GM19193 (cell line): Measurements from ENCODE around the gene OR6J1.
A peak's percentile ranks its signal among the peaks of the same experiment; 100 is the strongest.

Source experiments
- POLR2A ChIP-seq: IDR thresholded peaks from 4 replicates; pipeline ENCODE4 v1.6.1; 2011; ENCODE audit not compliant: insufficient read depth, insufficient read length; ENCODE audit errors: extremely low read depth

The OR6J1 gene

DNA sequence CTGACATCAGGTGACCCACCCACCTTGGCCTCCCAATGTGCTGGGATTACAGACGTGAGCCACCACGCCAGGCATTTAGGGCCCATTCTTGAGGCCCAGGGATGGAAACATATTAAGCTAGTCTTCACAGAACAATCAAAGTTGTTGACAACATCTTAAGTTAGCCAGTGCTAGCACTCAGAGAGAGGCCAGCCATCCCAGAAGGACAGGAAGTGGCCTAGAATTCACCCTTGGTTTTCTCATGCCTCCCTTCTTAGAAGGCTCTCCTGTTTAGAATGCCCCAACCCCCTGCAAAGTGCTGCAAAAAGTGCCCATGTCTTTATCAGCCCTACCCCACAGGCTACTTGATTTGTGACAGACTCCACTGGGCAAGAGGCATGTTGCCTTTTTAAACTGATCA is 12.1 kb upstream of the OR6J1 start:
- no peak for TF ChIP-seq POLR2A

DNA sequence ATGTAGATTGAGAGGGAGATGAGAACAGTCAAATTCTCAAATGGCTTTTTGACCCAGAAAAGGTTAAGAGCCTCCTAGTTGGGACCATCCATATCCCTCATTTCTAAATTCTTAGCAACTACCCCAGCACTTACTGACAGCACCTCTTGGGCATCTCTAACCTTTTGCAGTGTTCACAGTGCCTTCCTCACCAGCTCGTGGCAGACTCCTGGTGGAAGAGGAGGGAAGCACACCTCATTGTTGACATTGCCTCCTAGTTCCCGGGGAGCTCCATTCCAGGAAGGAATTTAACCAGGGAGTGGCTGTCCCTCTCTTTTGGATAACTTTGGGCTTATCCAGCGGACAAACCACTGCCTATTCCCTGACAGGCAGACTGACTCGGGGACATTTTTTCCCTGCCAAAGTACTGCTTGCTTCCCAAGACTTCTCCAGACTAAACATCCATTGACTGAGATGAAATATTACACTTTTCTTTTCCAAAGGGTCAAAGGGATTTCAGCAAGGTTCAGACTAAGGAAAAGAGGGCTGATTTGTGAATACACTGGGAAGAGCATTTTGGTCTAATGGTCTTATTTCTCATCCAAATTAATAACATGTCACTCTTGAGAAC is 9.0 kb upstream of the OR6J1 start:
- TF ChIP-seq POLR2A, result no peak

DNA sequence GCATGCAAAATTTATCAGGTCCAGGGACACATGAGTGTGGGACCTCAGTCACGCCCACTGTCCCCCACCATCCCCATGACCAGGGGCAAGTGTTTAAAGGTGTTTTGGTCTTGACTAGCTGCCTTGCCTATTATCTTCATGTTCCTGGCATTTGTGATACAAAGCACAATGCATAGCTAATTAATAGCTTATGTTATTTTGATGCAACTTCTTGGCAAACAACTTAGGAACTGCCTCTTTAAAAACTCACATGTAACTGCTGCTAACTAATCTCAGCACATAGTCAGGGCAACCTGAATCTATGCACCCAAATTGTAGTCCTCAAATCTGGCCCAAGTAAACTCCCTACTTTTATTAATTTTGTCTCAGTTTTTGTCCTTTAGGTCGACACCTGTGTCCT is 7.4 kb upstream of the OR6J1 start:
- TF ChIP-seq POLR2A, result no peak

DNA sequence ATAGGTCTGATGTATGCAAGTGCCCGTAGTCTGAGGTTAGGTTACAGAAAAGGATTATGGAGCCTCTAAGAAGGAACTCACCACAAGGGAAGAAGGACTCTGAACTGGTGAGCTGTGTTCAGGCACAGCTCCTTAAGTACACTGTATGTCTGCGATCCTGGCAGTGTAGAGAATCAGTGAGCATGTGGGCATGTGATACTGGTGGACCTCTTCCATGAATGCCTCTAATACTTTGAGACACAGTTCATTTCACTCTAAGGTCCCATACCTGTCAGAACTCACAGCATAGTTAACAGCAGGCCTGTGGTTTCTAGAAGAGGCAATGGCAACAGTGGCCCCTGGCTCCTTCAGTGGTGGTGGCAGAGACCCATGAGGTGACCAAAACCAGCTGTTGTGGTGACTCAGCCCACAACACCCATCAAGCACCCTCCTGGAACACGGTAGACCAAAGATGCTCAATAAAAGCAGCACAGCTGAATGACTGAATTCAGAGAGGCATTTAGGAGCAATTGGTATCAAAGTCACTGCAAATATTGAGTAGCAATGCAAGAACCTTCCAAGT is 6.9 kb upstream of the OR6J1 start:
- peak; percentile 76 for TF ChIP-seq POLR2A

DNA sequence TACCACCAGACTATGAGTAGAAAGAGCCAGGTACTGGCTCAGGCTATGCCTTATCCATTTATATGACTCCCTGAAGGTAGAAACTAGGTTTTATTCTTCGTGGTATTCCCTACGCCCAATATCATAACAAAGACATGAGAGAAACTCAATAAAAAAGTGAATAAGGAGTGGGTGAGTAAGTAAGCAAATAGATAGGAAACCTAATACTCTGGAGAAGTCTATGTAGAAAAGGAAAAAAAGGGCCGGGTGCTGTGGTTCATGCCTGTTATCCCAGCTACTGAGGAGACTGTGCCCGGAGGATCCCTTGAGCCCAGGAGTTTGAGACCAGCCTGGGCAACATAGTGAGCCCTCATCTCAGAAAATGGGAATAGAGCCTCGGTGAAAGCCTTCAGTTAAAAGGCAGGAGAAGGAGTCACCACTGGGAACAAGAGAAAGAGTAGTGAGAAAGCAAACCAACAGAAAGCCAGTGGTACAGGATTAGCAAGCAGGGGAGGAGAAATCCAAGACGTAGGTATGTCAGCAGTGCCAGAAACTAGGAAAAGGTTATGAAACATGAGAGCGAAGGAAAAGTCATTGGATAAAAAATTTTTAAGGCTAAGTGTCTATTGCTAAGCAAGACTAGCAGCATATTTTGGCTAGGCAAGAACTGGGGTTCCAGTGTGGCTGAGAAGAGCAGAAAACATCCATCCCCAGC is 6.0 kb upstream of the OR6J1 start:
- TF ChIP-seq POLR2A, result no peak

DNA sequence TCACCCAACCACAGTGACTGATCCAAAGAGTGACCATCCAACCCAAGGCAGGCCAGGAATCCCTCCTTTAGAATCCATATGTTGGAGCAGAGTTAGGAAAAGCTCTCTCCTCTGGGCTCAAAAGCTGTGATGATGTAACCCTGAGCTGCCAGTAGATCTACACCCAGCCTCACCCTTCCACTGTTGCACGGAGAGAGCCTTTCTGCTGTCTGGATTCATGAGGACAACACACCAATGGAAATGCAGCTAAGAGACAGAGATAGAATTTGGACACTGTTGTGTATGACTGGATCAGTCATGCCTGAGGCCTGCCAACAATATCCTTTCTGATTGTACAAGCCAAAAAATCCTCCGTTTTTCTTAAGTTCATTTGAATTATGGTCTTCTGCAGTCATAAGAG is 4.4 kb upstream of the OR6J1 start:
- no peak for TF ChIP-seq POLR2A

DNA sequence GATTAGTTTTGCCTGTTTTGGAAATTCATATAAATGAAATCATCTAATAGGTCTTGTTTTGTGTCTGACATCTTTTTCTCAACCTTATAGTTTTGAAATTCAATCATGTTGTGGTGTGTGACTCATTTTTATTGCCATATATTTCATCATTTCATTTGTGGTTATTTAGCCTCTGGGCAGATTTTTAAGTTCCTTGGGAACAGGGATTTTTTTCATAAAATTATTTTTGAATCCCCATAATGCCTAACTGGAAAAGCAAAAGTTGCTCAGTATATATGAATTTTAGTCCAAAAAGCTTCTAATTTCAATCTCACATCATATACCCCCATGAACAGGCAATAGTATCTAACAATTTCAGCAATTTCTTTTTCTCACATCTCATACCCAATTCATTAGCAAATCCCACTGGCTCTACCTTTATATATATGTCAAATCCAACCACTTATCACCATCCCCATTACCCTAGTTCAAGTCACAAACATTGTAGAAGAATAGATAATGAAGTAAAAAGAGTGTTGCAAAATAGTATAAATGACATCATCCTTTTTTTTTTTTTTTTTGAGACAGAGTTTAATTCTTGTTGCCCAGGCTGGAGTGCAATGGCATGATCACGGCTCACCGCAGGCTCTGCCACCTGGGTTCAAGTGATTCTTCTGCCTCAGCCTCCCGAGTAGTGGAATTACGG is 2.6 kb upstream of the OR6J1 start:
- TF ChIP-seq POLR2A, result no peak

DNA sequence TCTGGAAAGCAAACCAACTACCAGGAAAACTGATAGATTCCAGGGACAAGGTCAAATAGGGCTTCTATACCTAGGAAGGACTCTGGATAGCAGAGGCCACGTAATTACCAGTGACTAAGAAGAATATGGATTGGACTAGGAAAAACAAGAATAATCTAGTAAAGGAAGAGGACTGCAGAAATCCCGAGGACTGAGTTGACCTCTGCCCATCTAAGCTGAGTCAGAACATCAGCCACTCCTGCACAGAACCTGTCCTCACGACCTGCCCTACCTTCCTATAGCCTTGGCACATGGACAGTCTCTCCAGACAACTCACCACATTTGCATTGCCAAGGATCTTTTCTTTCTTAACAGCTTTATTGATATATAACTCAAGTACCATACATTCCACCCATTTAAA is 2.3 kb downstream of the OR6J1 start:
- no peak for TF ChIP-seq POLR2A

DNA sequence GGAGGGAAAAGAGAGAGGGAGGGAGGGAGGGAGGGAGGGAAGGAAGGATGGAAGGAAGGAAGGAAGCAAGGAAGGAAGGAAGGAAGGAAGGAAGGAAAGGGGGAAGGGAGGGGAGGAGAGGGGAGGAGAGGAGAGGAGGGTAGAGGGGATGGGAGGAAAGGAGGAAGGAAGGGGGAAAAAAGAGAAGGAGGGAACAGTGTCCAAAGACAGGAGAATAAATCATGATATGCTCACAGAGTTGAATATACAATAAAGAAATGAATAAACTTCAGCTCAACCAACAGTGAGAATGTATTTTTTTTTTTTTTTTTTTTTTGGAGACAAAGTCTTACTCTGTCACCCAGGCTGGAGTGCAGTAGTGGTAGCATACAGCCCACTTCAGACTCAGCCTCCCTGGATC is 4.0 kb downstream of the OR6J1 start:
- no peak for TF ChIP-seq POLR2A

DNA sequence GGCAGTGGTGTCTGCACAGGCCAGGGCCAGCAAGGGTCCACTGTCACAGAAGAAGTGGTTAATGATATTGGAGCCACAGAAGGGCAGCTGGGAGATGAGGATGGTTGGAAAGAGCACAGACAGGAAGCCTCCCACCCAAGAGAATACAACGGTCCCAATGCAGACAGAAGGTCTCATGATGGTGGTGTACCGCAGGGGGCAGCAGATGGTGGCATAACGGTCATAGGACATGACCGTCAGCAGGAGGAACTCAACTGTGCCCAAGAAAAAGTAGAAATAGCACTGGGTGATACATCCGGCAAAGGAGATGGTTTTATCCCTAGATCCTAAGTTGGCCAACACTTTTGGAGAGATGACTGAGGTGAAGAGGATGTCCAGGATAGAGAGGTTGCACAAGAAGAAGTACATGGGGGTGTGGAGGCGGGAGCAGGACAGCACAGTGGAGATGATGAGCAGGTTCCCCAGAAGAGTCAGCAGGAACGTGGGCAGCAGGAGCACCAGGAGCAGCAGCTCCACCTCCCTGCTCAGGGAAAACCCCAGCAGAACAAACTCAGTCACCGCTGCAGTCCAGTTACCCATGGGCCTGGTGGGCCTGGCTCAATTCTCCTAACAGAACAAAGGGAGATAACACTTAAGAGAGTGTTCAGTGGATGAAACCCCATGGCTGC is 9.8 kb downstream of the OR6J1 start:
- TF ChIP-seq POLR2A, result no peak

DNA sequence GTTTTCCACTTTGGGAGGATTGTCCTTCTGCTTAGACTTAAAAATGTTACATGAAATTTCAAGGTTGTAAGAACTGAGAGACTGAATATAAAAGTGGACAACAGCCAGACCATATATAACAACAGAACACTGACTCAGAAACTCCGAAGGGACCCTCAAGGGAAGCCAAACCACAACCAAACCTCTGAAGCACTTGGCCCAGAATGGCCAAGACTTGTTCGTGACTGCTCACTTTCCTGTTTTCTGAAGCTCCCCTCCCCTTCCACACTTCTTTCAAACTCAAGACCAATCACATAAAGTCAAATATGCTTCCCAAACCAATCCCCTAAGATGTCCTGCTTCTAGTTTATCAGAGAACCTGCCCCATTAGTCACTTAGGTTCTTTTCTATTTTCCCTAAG is 13.7 kb downstream of the OR6J1 start:
- TF ChIP-seq POLR2A, result no peak

DNA sequence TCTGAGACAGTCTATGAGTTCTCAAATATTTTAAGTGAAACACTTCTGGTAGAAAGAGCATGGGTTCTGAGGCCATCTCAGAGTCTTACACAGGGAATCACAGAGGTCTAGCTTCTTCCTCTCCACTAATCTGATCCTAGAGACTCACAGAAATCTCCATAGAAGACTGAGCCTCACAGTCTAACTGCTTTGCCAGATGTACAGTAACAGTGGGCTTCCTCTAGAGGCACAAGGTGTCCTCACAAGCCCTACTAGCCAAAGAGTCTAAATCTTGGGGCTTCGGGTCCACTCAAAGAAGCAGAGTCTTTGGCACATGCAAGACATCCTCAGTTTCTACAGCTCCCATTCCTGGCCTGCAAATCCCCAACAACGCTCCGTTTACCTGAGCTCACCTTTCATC is 14.1 kb downstream of the OR6J1 start:
- no peak for TF ChIP-seq POLR2A

DNA sequence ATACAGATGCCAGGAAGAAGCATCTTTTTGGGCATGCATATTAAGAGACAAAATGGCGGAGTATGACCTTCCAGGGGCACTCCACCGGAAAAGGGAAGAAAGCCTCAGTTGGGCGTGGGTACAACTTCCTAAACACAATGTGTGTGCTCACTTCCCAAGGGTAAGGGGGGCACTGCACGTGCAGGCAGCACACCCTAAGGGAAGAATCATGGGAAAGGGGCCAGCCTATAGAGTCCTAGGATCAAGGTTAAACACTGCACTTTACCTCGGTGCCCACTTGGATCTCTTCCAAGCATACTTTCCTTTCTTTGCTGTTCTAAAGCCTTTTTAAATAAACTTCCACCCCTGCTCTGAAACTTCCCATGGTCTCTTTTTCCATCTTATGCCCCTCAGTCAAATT is 14.8 kb downstream of the OR6J1 start:
- no peak for TF ChIP-seq POLR2A

DNA sequence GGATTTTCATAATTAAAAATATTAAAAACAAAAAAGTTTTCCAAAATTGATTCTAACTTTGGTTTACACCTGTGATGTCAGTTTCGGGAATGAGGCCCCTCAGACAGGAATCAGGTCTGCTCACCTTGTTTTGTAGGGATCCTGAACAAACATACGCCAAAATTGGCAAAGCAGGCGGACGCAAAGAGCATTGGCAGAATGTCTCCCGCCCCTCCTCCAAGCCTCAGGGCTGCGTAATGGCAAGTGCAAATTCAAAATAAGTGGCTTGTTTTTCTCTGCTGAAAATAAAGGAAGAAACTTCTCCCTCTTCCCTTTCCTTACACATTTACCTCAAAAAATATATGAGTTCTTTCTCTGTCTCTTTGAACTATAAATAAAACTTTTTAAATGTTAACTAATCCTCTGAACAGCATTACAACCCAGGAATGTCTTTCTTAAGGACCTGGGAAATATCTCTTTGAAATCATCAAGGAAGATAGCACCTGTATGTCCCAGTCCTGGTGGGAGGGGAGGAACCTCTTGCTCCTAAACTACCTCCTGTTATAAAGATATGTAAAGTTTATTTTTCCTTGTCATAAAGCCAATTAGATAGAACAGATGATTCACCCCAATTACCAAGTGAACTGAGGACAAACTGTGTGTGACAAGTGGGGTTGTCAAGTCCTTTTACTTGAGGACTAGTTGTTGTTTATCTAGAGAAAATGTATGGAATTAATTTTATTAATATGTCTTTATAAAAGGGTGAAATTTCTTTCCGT is 16.5 kb downstream of the OR6J1 start:
- no peak for TF ChIP-seq POLR2A

DNA sequence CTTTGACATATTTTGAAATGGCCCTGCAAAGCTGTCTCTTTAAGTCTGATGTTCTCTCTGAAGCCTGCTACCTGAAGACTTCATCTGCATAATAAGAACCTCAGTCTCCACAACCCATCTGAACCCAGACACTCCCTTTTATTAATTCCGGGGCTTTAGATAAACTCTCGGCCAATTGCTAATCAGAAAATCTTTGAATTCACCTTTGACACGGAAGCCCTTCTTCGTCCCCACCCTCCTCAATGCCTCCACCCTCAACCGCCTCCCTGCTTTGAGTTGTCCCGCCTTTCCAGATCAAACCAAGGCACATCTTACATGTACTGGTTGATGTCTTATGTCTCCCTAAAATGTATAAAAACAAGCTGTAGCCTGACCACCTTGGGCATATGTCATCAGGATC is 17.6 kb downstream of the OR6J1 start:
- no peak for TF ChIP-seq POLR2A
